Astrocyte of the spinal cord (primary cell): Measurements from ENCODE around the gene ALG3.

Experiments used
- DNase-seq: peaks from one replicate; pipeline ENCODE4 v3.0.0; 2011; ENCODE audit warnings: low read depth, low spot score
- H3K4me3 ChIP-seq: 2 replicates; pipeline ENCODE4 v1.5.1; 2011; ENCODE audit warnings: low read depth, mild to moderate bottlenecking, low read length, moderate library complexity
- CTCF ChIP-seq: IDR thresholded peaks from 2 replicates; pipeline ENCODE4 v1.5.1; 2012; ENCODE audit warnings: low read depth, mild to moderate bottlenecking, low read length, inconsistent platforms
- in situ Hi-C: cut with HindIII; loops from 2 replicates; pipeline ENCODE4 v1.10.0; 2017; ENCODE audit warnings: low sequenced_read_pairs

Gene ALG3

GRCh38 chr3:184259878-184260723 lies 11.3 kb upstream of the ALG3 start:
- no peak for TF ChIP-seq CTCF
- no peak for DNase-seq
- in situ Hi-C loops: no loop called here
- peak overlapping the region; percentile 10 for H3K4me3 ChIP-seq

- TF ChIP-seq CTCF: no peak
- no peak overlapping the region for H3K4me3 ChIP-seq
- in situ Hi-C loops: no loop called here
- no peak for DNase-seq
These were observed 10.7 kb upstream of the ALG3 start for GRCh38 chr3:184259396-184259877.

GRCh38 chr3:184258926-184259325 lies 10.2 kb upstream of the ALG3 start:
- in situ Hi-C loops: no loop called here
- TF ChIP-seq CTCF: no peak
- no peak for DNase-seq
- H3K4me3 ChIP-seq: no peak overlapping the region

- TF ChIP-seq CTCF: no peak
- DNase-seq: no peak
- in situ Hi-C loops: no loop called here
- H3K4me3 ChIP-seq: no peak overlapping the region
These were observed 8.5 kb upstream of the ALG3 start for GRCh38 chr3:184257083-184257915.

DNA sequence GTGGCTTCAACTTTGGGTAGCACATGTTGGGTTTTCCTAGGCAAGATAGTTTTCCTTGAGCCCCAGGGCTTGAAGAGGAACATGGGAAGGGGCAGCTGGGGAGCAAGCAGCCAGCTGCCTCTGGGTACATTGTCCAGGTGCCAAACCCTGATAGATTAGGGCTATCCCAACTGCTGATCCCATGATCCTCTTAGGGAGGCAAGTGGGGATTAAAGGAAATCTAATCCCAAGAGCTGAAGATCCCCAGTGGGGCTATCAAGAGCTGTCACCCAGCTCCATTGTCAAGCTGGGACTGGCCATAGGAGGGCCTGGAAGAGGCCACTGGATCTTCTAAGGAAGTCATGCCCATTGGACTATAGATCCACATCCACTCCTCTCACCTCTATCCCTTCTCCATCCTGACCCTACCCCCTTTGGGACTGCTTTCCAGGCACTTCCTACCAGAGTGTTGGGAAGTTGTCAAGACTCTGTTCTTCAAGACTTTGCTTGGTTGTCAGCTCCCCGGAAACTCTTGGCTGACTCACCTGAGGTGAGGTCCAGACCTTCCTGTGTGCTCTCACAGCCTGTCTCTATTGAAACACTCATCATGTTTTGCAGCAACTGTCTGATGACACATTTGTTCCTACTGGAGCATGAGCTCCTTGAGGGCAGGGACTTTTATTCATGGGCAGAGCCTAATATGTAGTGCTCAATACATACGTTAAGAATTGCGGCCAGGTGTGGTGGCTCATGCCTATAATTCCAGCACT lies 6.7 kb upstream of the ALG3 start:
- no peak for TF ChIP-seq CTCF
- DNase-seq: no peak
- in situ Hi-C loops: no loop called here
- no peak overlapping the region for H3K4me3 ChIP-seq

DNA sequence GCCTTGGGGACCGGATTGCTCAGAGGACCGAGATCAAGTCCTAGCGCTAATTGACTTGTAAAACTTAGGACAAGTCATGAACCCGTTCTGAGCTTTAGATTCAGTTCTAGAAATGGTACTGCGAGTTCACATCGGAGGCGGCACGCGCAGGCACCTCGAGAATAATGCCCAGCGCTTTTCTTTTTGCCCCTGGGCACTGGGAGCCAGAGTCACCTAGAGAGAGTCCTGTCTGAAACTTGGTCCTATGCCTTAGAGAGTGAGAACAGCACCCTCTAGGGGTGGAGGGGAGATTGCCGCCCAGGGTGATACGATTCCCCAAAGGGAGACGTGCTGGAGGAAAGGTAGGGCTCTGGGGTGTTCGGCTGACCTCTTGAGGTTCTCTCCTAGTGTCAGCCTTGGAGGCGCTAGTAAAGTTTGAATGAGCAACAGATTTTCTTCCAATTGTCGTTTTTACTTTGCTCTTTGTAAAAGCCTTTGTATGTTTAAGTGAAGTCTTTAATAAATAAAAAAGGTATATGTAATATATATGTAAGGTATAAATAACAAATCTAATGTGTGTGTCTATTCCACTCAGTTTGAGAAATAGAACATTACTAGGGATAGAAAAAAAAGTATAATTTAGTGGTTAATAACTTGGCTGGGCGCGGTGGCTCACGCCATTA lies 1.5 kb upstream of the ALG3 start:
- peak; percentile 88 for DNase-seq
- TF ChIP-seq CTCF: peak; percentile 96
- in situ Hi-C loops: no loop called here
- H3K4me3 ChIP-seq: peak overlapping the region; percentile 87
